Brain microvascular endothelial cell (primary cell): Measurements from ENCODE around the gene SIDT2.
"Not testable (repeated sequence)": the region's sequence is repeated elsewhere in the genome, so short reads cannot be mapped to it uniquely, and the experiment has no call there.

ENCODE experiments used
- DNase-seq: peaks from one replicate; pipeline ENCODE4 v3.0.0-alpha.2; 2020
- H3K27ac ChIP-seq: fragments of 250-450 bp; sonication (Bioruptor Pico); 2 replicates; pipeline ENCODE4 v1.5.1; 2020; ENCODE audit warnings: mild to moderate bottlenecking, moderate library complexity
- H3K27me3 ChIP-seq: fragments of 250-450 bp; sonication (Bioruptor Pico); replicated peaks from 2 replicates; pipeline ENCODE4 v1.5.1; 2020; ENCODE audit warnings: mild to moderate bottlenecking
- H3K36me3 ChIP-seq: fragments of 250-450 bp; sonication (Bioruptor Pico); replicated peaks from 2 replicates; pipeline ENCODE4 v1.5.1; 2020; ENCODE audit warnings: mild to moderate bottlenecking
- H3K4me3 ChIP-seq: 2 replicates; pipeline ENCODE4 v1.5.1; 2011; ENCODE audit warnings: low read depth, mild to moderate bottlenecking, control low read depth, low read length, moderate library complexity
- in situ Hi-C: cut with HindIII; loops from 2 replicates; pipeline ENCODE4 v1.10.0; 2017; ENCODE audit warnings: low sequenced_read_pairs, low pct_ligation_motif_present
- TF ChIP-seq, protein P1 (sequence below): IDR thresholded peaks from 2 replicates; pipeline ENCODE4 v1.5.1; 2011; ENCODE audit warnings: low read depth, mild to moderate bottlenecking, moderate library complexity, low read length, control low read depth, inconsistent platforms; ENCODE audit errors: missing control alignments

SIDT2 gene

DNA sequence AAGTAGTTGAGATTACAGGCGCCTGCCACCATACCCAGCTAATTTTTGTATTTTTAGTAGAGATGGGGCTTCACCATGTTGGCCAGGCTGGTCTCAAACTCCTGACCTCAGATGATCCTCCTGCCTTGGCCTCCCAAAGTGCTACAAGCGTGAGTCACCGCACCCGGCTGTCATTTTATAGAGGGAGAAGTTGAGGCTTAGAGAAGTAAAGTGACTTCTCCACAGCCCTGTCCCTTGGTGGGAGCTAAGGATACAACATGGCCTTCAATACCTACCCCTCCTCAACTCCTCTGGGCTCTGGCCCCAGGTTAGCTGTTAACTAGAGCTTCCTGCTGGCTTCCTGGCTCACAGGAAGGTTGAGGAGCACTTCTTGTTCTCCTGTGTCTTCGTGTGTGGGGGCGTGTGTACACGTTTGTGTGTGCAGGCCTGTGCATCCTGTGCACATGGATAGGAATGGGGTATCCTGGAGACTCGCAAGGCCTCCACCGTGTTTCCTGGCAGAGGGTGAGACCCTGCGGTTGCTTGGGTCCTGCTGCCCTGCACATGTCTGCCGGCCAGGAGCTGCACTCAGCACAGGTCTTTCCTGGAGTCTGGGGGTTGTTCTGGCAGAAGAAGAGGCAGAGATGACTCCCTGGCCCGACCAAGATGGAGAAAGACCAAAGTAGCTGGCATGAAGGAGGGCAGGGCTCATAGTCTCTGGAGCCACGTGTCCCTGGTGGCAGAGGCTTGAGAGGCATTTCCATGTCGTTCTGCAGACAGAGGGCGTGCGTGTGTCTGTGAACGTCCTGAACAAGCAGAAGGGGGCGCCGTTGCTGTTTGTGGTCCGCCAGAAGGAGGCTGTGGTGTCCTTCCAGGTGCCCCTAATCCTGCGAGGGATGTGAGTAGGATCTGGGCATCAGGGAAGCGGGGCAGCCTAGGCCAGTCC lies 2.4 kb downstream of the SIDT2 start:
- Histone ChIP-seq H3K4me3 (no peak overlapping the region), H3K36me3 (peaks cover 18% of the 10 kb centered on the region), H3K27ac (no peak overlapping the region), H3K27me3 (no peaks in the 10 kb centered on the region)
- DNase-seq = peak; percentile 64
- in situ Hi-C loops = no loop called here
- TF ChIP-seq, protein P1, sequence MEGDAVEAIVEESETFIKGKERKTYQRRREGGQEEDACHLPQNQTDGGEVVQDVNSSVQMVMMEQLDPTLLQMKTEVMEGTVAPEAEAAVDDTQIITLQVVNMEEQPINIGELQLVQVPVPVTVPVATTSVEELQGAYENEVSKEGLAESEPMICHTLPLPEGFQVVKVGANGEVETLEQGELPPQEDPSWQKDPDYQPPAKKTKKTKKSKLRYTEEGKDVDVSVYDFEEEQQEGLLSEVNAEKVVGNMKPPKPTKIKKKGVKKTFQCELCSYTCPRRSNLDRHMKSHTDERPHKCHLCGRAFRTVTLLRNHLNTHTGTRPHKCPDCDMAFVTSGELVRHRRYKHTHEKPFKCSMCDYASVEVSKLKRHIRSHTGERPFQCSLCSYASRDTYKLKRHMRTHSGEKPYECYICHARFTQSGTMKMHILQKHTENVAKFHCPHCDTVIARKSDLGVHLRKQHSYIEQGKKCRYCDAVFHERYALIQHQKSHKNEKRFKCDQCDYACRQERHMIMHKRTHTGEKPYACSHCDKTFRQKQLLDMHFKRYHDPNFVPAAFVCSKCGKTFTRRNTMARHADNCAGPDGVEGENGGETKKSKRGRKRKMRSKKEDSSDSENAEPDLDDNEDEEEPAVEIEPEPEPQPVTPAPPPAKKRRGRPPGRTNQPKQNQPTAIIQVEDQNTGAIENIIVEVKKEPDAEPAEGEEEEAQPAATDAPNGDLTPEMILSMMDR = peak; percentile 92

DNA sequence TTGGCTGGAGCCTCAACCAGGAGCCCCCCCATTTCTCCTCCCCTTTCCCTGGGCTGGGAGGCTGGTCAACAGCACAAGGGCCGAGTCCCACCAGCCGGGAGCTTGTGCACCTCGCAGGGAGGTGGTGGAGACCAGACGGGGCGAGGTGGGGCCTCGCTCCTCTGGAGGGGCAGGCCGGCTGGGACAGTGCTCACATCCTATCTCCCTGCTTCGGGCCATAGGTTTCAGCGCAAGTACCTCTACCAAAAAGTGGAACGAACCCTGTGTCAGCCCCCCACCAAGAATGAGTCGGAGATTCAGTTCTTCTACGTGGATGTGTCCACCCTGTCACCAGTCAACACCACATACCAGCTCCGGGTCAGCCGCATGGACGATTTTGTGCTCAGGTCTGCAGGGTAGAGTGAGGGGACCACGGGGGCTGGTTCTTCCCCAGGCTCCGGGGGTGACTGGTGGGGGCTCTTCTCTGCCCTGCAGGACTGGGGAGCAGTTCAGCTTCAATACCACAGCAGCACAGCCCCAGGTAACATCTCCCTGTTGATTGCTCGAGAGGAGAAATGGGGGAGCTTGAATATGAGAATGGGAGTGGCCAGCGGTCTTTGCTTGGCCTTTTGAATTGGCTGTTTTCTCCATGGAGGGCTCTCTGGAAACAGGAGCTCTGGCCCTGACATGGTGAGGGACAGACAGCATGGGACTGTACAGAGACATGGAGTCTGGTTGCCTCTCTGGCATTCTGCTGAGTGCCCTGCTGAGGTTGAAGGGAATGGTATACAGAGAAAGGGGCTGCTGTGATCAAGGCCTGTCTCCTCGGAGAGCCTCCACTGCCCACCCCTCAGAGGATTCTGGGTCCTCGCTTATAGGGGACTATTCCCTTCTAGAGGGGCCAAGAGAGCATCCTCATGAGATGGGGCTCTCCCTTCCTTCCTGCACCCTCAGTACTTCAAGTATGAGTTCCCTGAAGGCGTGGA lies 3.3 kb downstream of the SIDT2 start:
- H3K4me3 ChIP-seq = no peak overlapping the region
- peaks cover 18% of the 10 kb centered on the region for H3K36me3 ChIP-seq
- TF ChIP-seq, protein P1 = no peak

DNA sequence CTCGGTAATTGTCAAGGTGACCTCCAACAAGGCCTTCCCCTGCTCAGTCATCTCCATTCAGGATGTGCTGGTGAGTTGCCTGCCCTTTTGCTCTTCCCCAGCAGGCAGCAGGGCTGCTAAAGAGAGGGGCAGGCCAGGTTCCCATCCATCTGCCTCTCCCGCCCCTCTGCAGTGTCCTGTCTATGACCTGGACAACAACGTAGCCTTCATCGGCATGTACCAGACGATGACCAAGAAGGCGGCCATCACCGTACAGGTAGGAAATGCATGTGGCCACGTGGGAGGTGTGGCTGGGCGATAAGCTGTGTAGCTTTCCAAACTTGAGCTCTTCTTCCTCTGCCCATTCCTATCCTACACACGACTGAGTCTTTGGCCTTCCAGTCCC lies 4.0 kb downstream of the SIDT2 start:
- H3K27ac ChIP-seq = no peak overlapping the region
- no peak for DNase-seq
- peaks cover 22% of the 10 kb centered on the region for H3K36me3 ChIP-seq
- no peaks in the 10 kb centered on the region for H3K27me3 ChIP-seq
- in situ Hi-C loops = no loop called here
- TF ChIP-seq, protein P1 = no peak
- no peak overlapping the region for H3K4me3 ChIP-seq

More for the DNA sequence above, 3.3 kb downstream of the SIDT2 start:
- DNase-seq = no peak
- Histone ChIP-seq H3K27ac (no peak overlapping the region), H3K27me3 (no peaks in the 10 kb centered on the region)
- in situ Hi-C loops = no loop called here

DNA sequence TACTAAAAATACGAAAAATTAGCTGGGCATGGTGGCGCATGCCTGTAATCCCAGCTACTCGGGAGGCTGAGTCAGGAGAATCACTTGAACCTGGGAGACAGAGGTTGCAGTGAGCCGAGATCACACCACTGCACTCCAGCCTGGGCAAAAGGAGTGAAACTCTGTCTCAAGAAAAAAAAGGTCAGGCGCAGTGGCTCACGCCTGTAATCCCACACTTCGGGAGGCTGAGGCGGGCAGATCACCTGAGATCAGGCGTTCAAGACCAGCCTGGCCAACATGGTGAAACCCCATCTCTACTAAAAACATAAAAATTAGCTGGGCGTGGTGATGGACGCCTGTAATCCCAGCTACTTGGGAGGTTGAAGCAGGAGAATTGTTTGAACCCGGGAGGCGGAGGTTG lies 4.6 kb downstream of the SIDT2 start:
- H3K27ac ChIP-seq, in situ Hi-C loops, DNase-seq, H3K4me3 ChIP-seq, H3K27me3 ChIP-seq: not testable (repeated sequence)
- H3K36me3 ChIP-seq = peaks cover 28% of the 10 kb centered on the region

DNA sequence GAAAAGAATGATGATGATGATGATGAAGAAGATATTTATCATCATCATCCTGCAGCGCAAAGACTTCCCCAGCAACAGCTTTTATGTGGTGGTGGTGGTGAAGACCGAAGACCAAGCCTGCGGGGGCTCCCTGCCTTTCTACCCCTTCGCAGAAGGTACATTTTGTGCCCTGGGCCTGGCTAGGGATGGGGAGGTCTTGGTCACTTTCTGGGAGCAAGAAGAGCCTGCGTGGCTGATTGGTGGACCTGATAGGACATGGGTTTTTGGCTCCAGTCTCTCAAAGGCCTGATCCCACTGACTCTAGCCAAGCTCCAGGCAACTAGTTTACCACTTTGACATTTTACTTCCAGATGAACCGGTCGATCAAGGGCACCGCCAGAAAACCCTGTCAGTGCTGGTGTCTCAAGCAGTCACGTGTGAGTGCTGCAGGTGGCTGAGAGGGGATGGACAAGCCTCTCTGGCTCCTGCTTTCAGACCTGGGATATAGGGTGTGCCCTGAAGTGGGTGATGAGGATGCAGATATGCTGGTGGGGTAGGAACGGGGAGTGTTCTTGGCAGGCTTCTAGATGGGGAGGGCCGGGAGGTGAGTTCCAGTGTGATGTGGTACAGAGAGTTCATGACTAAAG lies 5.3 kb downstream of the SIDT2 start:
- Histone ChIP-seq H3K4me3 (no peak overlapping the region), H3K36me3 (peaks cover 33% of the 10 kb centered on the region), H3K27ac (no peak overlapping the region), H3K27me3 (no peaks in the 10 kb centered on the region)
- in situ Hi-C loops = no loop called here
- DNase-seq = no peak
- TF ChIP-seq, protein P1 = no peak
